Upper lobe of left lung (tissue), 4 donors: ENCODE measurements around the gene PUM1.

Experiments used
- CTCF ChIP-seq, 6 experiments: fragments of 450-650 bp in 4 of 6; fragments of 200-600 bp in 2 of 6; sonication (generic) in 2 of 6; IDR thresholded peaks; one replicate each; pipeline ENCODE4 v1.5.1; 2016 to 2019; ENCODE audit warnings: antibody characterized with exemption in 6 of 6
- EP300 ChIP-seq, 4 donors: sonication (generic); formaldehyde crosslinking; IDR thresholded peaks; one replicate each; pipeline ENCODE4 v1.5.1; 2017; ENCODE audit warnings: antibody characterized with exemption in 4 of 4, control low read depth in 2 of 4
- POLR2A ChIP-seq, 4 donors: fragments of 450-650 bp; IDR thresholded peaks; one replicate each; pipeline ENCODE4 v1.5.1; 2016 to 2017; ENCODE audit warnings: antibody characterized with exemption in 4 of 4, mild to moderate bottlenecking in 2 of 4
- POLR2AphosphoS5 ChIP-seq, 2 donors: sonication (generic); formaldehyde crosslinking; IDR thresholded peaks; one replicate each; pipeline ENCODE4 v1.5.1; 2017; ENCODE audit warnings: antibody characterized with exemption in 2 of 2

GRCh38 chr1:31095298-31095981 lies 29.9 kb upstream of the PUM1 start:
- TF ChIP-seq CTCF (IDR thresholded peaks at IDR 0.05), result no peak
- no peak for TF ChIP-seq POLR2AphosphoS5 (IDR thresholded peaks at IDR 0.05)
- TF ChIP-seq POLR2A (IDR thresholded peaks at IDR 0.05), result no peak
- no peak for TF ChIP-seq EP300 (IDR thresholded peaks at IDR 0.05)
